ENCODE results near the gene RNF157.

RNF157 gene

DNA sequence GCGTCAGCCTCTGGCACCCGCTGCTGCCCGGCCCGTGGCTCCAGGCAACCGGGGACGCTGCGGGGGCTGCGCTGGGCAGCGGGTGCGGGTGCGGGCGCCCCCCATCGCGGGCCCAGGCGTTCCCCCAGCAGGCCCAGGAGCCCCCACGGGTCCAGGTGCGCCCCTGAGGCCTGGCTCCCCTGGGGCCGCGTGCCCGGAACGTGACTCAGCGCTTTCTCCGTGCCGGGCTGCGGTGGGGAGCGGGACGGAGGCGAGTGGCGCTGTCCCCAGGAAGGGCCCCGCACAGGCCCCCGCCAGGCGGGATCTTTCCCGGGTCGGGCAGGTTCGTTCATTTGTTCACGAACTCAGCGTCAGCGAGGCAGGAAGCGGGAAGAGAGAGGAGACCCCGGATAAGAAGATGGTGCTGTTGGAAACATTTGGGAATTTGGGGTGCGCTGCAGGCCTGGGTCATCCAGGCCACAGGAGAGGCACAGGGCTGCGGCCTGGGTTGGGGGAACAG is 118.3 kb downstream of the RNF157 start:
- no peak for DNase-seq

- no peak for DNase-seq
Observed at GRCh38 chr17:76120658-76121008, 119.7 kb downstream of the RNF157 start.

DNA sequence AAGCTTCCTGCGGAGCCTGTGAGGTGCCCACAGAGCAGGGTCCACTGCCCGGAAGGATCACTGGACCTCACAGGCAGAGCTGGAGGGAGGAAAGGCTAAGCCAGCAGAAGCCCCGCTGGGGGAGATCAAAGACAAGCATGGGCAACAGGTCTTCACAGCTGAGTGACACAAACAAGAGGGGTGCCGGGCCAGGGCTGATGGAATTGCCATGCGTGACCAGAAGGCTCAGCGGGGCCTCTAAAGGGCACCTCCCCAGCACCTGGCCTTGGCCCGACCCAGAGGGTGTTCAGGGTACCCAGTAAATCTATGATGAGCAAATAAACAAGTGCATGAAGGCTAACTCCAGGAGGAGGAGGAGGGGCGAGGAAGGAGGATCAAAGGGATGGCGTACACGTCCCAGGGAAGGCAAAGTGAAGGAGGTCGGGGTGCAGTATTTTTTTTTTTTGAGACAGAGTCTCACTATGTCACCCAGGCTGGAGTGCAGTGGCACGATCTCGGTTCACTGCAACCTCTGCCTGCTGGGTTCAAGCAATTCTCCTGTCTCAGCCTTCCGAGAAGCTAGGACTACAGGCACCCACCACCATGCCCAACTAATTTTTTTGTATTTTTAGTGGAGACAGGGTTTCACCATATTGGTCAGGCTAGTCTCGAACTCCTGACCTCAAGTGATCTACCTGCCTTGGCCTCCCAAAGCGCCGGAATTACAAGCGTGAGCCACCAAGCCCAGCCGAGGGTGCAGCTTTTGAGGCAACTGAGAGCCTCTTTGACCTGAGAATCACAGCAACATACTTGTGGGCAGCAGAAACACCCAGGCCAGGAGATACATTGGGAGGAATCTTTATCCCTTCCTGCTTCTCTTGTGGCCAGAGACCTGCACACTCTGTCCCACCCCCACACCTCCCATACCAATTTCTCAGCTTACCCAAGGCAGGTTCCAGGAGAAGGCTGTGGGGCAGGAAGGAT is 120.6 kb downstream of the RNF157 start:
- no peak for DNase-seq

DNA sequence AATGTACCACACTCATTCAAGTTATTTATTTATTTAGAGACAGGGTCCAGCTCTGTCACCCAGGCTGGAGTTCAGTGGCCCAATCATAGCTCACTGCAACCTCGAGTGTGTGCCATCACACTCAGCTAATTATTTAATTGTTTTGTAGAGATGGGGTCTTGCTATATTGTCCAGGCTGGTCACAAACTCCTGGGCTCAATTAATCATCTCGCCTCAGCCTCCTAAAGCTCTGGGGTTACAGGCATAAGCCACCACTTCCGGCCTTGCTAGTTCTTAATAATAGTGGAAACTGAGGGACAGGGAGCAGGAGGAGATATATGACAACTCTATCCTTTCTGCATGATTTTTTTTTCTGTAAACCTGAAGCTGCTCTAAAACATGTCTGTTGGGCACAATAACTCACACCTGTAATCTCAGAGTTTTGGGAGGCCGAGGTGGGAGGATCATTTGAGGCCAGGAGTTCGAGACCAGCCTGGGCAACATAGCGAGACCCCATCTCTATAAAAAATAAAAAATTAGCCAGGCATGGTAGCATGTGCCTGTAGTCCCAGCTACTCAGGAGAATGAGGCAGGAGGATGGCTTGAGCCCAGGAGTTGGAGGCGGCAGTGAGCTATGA is 125.0 kb downstream of the RNF157 start:
- no peak for DNase-seq

DNA sequence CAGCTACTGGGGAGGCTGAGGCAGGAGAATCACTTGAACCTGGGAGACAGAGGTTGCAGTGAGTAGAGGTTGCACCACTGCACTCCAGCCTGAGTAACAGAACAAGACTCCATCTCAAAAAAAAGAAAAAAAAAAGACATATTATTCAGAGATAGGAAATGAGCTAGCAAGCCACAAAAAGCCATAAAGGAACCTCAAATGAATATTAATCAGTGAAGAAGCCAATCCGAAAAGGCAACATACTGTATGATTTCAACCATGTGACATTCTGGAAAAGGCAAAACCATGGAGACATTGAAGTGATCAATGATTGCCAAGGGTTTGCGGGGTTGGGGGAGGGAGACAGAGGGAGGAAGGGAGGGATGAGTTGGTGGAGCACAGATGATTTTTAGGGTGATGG is 128.3 kb downstream of the RNF157 start:
- no peak for DNase-seq

GRCh38 chr17:76107509-76107908 is 132.8 kb downstream of the RNF157 start:
- no peak for DNase-seq

GRCh38 chr17:76106703-76107102 is 133.6 kb downstream of the RNF157 start:
- no peak for DNase-seq

DNA sequence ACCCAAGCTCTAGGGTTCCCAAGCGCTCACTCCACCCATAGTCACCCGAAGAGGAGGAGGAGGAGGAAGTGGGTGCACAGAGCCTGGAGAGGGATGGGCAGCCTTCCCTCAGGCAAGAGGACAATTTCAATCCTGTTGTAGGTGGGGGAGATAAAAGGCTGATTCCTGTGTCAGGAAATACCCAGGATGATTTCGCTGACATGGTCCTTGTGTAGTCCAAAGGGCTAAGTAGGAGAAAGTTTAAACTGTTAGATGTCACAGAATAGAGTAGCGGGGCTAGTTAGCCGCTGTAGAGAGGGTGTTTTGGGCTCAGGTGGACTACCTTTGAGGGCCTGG is 135.4 kb downstream of the RNF157 start:
- DNase-seq, result no peak

DNA sequence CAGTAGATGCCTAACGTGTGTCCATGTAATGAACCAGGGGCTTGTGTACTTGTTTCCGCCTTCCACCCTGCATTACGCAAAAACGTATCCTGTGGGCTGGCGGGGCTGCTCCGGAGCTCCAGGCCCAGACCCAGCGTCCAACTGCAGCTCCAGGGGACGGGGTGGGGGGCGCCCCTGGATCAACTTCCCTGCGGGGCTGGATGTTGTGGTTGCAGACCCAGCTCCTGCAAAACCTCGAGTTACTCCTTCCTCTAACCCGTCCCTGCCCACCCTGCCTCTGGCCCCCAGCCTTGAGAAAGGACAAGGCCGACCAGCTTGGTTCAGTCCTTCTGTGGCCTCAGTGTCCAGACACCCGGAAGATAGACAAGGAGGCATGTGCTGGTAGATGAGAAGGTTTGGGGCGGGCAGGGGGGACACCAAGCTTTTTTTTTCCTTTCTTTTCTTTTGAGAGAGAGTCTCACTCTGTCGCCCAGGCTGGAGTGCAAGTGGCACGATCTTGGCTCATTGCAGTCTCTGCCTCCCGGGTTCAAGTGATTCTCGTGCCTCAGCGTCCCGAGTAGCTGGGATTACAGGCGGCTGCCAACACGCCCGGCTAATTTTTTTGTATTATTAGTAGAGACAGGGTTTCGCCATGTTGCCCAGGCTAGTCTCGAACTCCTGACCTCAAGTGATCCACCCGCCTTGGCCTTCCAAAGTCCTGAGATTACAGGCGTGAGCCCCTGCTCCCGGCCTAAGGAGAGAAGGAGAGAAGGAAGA is 136.0 kb downstream of the RNF157 start:
- DNase-seq, result no peak

- DNase-seq, result peak; percentile 98
Observed at GRCh38 chr17:76103274-76104139, 136.8 kb downstream of the RNF157 start, which contains the start of gene EXOC7. Gene EXOC7, minus strand, starts transcription at chr17:76103787. Its CDS starts 95 bp downstream, at chr17:76103692.

DNA sequence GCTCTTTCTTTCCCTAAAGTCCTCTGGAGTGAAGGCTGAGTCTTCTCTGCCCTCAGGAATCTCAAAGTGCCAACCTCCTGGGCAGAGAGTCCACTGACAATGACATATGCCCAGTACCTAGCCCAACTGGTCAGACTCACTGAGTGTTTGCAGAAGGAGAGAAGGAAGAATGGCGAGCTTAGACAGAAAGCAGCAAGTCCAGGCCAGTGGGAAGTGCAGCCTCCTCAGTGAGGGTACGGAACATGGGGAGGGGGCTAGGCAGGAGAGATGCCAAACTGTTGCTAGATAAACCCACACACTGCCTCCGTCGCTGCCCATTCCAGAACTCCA is 137.4 kb downstream of the RNF157 start:
- no peak for DNase-seq

DNA sequence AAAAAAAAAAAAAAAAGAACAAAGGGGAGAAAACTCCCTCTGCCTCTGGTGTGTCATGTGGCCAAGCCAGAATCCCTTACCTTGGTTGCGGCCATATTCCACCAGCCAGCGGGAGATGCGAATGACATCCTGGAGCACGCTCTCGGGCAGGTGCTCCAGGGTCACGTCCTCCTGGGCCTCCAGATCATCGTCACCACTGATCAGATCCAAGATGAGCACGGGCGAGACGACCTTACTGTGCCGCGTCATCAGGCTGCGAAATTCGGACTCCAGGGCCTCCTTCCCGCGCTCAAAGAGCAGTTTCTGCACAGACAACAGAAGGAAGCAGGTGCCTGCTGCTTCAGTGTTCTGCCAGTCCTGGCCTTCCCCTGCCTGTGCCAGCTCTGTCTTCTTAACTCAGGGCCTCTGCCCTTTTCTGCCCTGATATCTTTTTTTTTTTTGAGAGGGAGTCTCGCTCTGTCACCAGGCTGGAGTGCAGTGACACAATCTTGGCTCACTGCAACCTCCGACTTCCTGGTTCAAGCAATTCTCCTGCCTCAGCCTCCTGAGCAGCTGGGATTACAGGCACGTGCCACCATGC is 142.5 kb downstream of the RNF157 start:
- no peak for DNase-seq

GRCh38 chr17:76095943-76096342 is 144.3 kb downstream of the RNF157 start:
- DNase-seq, result no peak

DNA sequence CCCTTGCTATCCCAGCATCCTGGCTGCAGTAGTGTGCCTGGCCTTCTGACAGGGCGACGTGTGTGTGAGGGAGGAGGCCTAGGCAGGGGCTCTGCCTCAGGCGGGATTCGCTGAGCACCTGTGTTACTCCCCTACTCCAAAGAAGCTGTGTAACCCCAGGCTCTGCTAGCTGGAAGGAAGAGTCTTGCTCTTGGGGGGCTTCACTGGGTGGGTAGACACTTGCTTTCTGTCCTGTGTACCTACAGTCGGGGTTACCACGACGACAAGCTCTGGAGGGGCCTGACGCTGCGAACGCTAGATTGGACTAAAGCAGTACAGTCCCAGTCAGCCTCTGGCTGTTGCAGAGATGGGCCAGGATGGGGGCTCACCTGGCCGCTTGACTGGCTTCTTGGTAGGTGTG is 146.2 kb downstream of the RNF157 start:
- DNase-seq, result no peak

GRCh38 chr17:76092526-76093413 is 147.5 kb downstream of the RNF157 start:
- DNase-seq, result no peak
